Neuronal stem cell (in vitro differentiated cells): ENCODE data around the gene ZP1.

Experiments used
- DNase-seq: peaks from one replicate; pipeline ENCODE4 v3.0.0-alpha.2; 2013; ENCODE audit warnings: low spot score
- H2AFZ ChIP-seq: one replicate; pipeline ENCODE4 v1.6.1; 2013; ENCODE audit warnings: mild to moderate bottlenecking, low read length, inconsistent platforms
- H2AK5ac ChIP-seq: 2 replicates; pipeline ENCODE4 v1.6.1; 2013; ENCODE audit warnings: low read depth, mild to moderate bottlenecking, inconsistent platforms, low read length, moderate library complexity, mixed read lengths
- H2BK120ac ChIP-seq: 2 replicates; pipeline ENCODE4 v1.6.1; 2013; ENCODE audit warnings: low read depth, mild to moderate bottlenecking, inconsistent platforms, low read length, moderate library complexity, mixed read lengths
- H2BK12ac ChIP-seq: one replicate; pipeline ENCODE4 v1.6.1; 2013; ENCODE audit warnings: low read length, inconsistent platforms
- H2BK15ac ChIP-seq: 2 replicates; pipeline ENCODE4 v1.6.1; 2013; ENCODE audit warnings: mild to moderate bottlenecking, low read length, inconsistent platforms, mixed read lengths
- H2BK5ac ChIP-seq: one replicate; pipeline ENCODE4 v1.6.1; 2013; ENCODE audit warnings: inconsistent platforms, mild to moderate bottlenecking, low read length, moderate library complexity
- H3K14ac ChIP-seq: one replicate; pipeline ENCODE4 v1.6.1; 2013; ENCODE audit warnings: low read length, inconsistent platforms
- H3K18ac ChIP-seq: 2 replicates; pipeline ENCODE4 v1.6.1; 2013; ENCODE audit warnings: low read length, inconsistent platforms
- H3K23ac ChIP-seq: 2 replicates; pipeline ENCODE4 v1.6.1; 2013; ENCODE audit warnings: low read depth, mild to moderate bottlenecking, mixed read lengths, low read length, inconsistent platforms; ENCODE audit not compliant: poor library complexity
- H3K27ac ChIP-seq: replicated peaks from 3 replicates; pipeline ENCODE4 v1.5.1; 2013; ENCODE audit warnings: low read length, inconsistent platforms
- H3K27me3 ChIP-seq, 3 experiments: 2 replicates each; pipeline ENCODE4 v1.6.1; 2013; ENCODE audit warnings: low read length in 3 of 3, mild to moderate bottlenecking in 2 of 3, inconsistent platforms in 1 of 3, low read depth in 1 of 3, mixed read lengths in 1 of 3, moderate library complexity in 1 of 3; ENCODE audit not compliant: control insufficient read depth in 3 of 3, insufficient read depth in 3 of 3
- H3K36me3 ChIP-seq, 2 donors: replicated peaks in 1 of 2; 2 replicates each; pipeline ENCODE4 v1.6.1; 2013; ENCODE audit warnings: low read length in 2 of 2; ENCODE audit not compliant: control insufficient read depth in 2 of 2, insufficient read depth in 2 of 2
- H3K4ac ChIP-seq: 2 replicates; pipeline ENCODE4 v1.6.1; 2013; ENCODE audit warnings: inconsistent platforms, mild to moderate bottlenecking, low read length, moderate library complexity
- H3K4me1 ChIP-seq, 2 donors: 1 replicate in 1 of 2; 2 replicates in 1 of 2; pipeline ENCODE4 v1.6.1; 2013; ENCODE audit warnings: low read length in 2 of 2, low read depth in 1 of 2; ENCODE audit not compliant: control insufficient read depth in 2 of 2, insufficient read depth in 1 of 2
- H3K4me2 ChIP-seq: one replicate; pipeline ENCODE4 v1.6.1; 2013; ENCODE audit warnings: mild to moderate bottlenecking, low read length, inconsistent platforms; ENCODE audit not compliant: insufficient read depth, poor library complexity, severe bottlenecking
- H3K4me3 ChIP-seq, 2 donors: 2 replicates each; pipeline ENCODE4 v1.5.1; 2013; ENCODE audit warnings: low read length in 2 of 2, mild to moderate bottlenecking in 2 of 2, inconsistent platforms in 1 of 2, moderate library complexity in 1 of 2
- H3K79me1 ChIP-seq: one replicate; pipeline ENCODE4 v1.6.1; 2013; ENCODE audit warnings: low read depth, mild to moderate bottlenecking, inconsistent platforms, low read length, moderate library complexity
- H3K9ac ChIP-seq: one replicate; pipeline ENCODE4 v1.6.1; 2013; ENCODE audit warnings: mild to moderate bottlenecking, low read depth, low read length, inconsistent platforms; ENCODE audit not compliant: poor library complexity
- H3K9me3 ChIP-seq, 2 donors: replicated peaks in 1 of 2; 2 replicates each; pipeline versions ENCODE3 to v1.6.1; 2013; ENCODE audit warnings: low read length in 2 of 2, mild to moderate bottlenecking in 2 of 2, inconsistent platforms in 1 of 2, low read depth in 1 of 2, mixed read lengths in 1 of 2, moderate library complexity in 1 of 2; ENCODE audit not compliant: control insufficient read depth in 2 of 2, insufficient read depth in 1 of 2
- H4K8ac ChIP-seq: one replicate; pipeline ENCODE4 v1.6.1; 2013; ENCODE audit warnings: low read depth, mild to moderate bottlenecking, inconsistent platforms, low read length, moderate library complexity
- H4K91ac ChIP-seq: one replicate; pipeline ENCODE4 v1.6.1; 2013; ENCODE audit warnings: low read length, low read depth, mild to moderate bottlenecking, inconsistent platforms; ENCODE audit not compliant: poor library complexity
- WGBS, 2 donors: extraction: QIAGEN DNeasy Blood & Tissue Kit; methylation state at CpG; one replicate each; pipeline ENCODE4 v1.1.7; 2013; ENCODE audit warnings: missing lambda C conversion rate in 2 of 2, mixed read lengths in 1 of 2; ENCODE audit not compliant: insufficient read length in 2 of 2, insufficient replicate concordance in 1 of 2; ENCODE audit errors: extremely low coverage in 2 of 2; 5-methylcytosine and 5-hydroxymethylcytosine counted together

The ZP1 gene

GRCh38 chr11:60841797-60842667, 25.3 kb upstream of the ZP1 start, which contains the start of gene CCDC86:
CCDC86 (plus strand) TSS chr11:60842113; CDS start chr11:60842125, 12 bp downstream.
- Histone ChIP-seq H2BK120ac (no peak within 1 kb of the TSS), H3K27ac (peak within 1 kb of the TSS; percentile 49), H3K14ac (no peak within 1 kb of the TSS), H3K36me3 (peaks cover 4% of the 10 kb centered on the region in 2 donors), H2AK5ac (peak within 1 kb of the TSS; percentile 5), H3K27me3 (peaks cover 0 to 8% (median 0%) of the 10 kb centered on the region in 3 experiments), H3K9me3 (no peaks in the 10 kb centered on the region), H2AFZ (peak within 1 kb of the TSS; percentile 86), H2BK15ac (no peak within 1 kb of the TSS), H3K18ac (peak within 1 kb of the TSS; percentile 78), H3K4me2 (peak within 1 kb of the TSS; percentile 82), H3K9ac (peak within 1 kb of the TSS; percentile 91), H3K4me3 (peak within 1 kb of the TSS; percentile 70 to 89), H2BK12ac (no peak within 1 kb of the TSS), H3K79me1 (peaks cover 11% of the 10 kb centered on the region), H4K8ac (peak within 1 kb of the TSS; percentile 67), H2BK5ac (peak within 1 kb of the TSS; percentile 17), H3K4me1 (peaks cover 14 to 21% of the 10 kb centered on the region in 2 donors), H4K91ac (no peak within 1 kb of the TSS), H3K4ac (no peak within 1 kb of the TSS), H3K23ac (no peak within 1 kb of the TSS)
- peak; percentile 96 for DNase-seq
- WGBS, 2 donors, result no CpG with 5 or more reads among the region's 57 CpGs

DNA sequence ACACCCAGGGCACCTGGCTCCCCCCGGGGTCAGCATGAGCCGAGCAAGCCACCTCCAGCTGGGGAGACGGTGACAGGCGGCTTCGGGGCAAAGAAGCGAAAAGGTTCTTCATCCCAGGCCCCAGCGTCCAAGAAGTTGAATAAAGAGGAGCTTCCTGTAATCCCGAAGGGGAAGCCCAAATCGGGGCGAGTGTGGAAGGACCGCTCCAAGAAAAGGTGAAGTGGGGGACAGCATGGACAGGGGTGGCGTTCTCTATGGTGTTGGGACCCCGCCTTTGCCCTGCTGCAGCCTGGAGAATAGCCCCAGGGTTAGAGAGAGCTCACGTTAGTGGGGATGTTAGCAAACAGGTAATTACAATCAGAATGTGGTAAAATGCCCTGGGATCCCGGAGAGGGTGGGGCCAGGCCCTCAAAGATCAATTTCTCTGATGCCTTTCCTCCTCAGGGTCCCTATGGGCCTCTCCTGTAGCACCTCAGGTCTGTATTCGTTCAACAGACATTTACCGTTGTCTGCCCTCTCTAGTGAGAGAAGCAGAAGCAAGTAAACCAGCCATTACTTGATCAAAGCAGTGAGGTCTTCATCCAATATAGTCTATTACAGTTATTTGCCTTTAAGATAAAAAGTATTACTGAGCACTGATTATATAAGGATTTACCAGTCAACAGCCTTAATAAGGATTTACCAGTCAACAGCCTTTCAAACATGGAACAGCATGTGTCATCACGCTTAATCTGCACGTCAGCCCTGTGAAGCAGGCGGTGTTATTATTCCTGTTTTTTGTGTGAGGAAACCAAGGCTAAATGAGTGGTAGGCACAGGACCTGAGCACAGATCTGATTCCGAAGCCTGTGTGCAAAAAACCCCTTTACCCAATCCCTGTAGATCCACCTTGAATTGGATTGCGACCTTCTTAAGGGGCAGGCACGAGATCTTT, 24.4 kb upstream of the ZP1 start:
- Histone ChIP-seq H3K27ac (no peak overlapping the region), H3K18ac (no peak overlapping the region), H3K4me1 (peaks cover 14 to 21% of the 10 kb centered on the region in 2 donors), H3K23ac (no peak overlapping the region), H3K36me3 (peaks cover 7 to 13% of the 10 kb centered on the region in 2 donors), H3K14ac (no peak overlapping the region), H4K8ac (no peak overlapping the region), H3K9me3 (no peaks in the 10 kb centered on the region), H3K9ac (peak overlapping the region; percentile 91), H2AK5ac (peak overlapping the region; percentile 5), H2BK12ac (no peak overlapping the region), H2BK5ac (no peak overlapping the region), H3K4me3 (peak overlapping the region; percentile 70 to 89), H3K27me3 (no peaks in the 10 kb centered on the region), H2BK15ac (no peak overlapping the region), H3K4ac (no peak overlapping the region), H4K91ac (no peak overlapping the region), H2BK120ac (no peak overlapping the region), H3K79me1 (peaks cover 11% of the 10 kb centered on the region), H2AFZ (peak overlapping the region; percentile 86), H3K4me2 (peak overlapping the region; percentile 82)
- WGBS, 2 donors, result no CpG with 5 or more reads among the region's 23 CpGs
- no peak for DNase-seq

GRCh38 chr11:60844045-60844869, 23.1 kb upstream of the ZP1 start:
- H2BK120ac ChIP-seq, result no peak overlapping the region
- H3K27ac ChIP-seq, result no peak overlapping the region
- no peak overlapping the region for H4K91ac ChIP-seq
- no peak overlapping the region for H2BK12ac ChIP-seq
- WGBS, 2 donors, result no CpG with 5 or more reads among the region's 10 CpGs
- H3K14ac ChIP-seq, result no peak overlapping the region
- peak overlapping the region; percentile 20 for H3K4me2 ChIP-seq
- no peak overlapping the region for H2AFZ ChIP-seq
- no peak overlapping the region for H3K4ac ChIP-seq
- H2BK15ac ChIP-seq, result no peak overlapping the region
- no peak overlapping the region for H3K18ac ChIP-seq
- H3K9me3 ChIP-seq, result no peaks in the 10 kb centered on the region
- H3K79me1 ChIP-seq, result peaks cover 11% of the 10 kb centered on the region
- DNase-seq, result no peak
- peak overlapping the region; percentile 48 to 70 for H3K4me3 ChIP-seq
- peak overlapping the region; percentile 45 for H4K8ac ChIP-seq
- H3K4me1 ChIP-seq, result peaks cover 14 to 21% of the 10 kb centered on the region in 2 donors
- no peak overlapping the region for H3K23ac ChIP-seq
- H2BK5ac ChIP-seq, result no peak overlapping the region
- H3K36me3 ChIP-seq, result peaks cover 16 to 26% of the 10 kb centered on the region in 2 donors
- peak overlapping the region; percentile 45 for H3K9ac ChIP-seq
- H2AK5ac ChIP-seq, result no peak overlapping the region
- no peaks in the 10 kb centered on the region for H3K27me3 ChIP-seq
